HFFc6 (cell line): ENCODE results near the gene HOXD8. TPM values are rescaled to one million over a fixed set of nuclear protein-coding genes. Genes with fewer than 3 reads are reported as not detected.

Source experiments
- DNase-seq: peaks from one replicate; pipeline ENCODE4 v3.0.0-alpha.2; 2018
- H3K27ac Mint-ChIP-seq: 2 replicates; pipeline ENCODE4 v1.8.0; 2020; ENCODE audit warnings: mild to moderate bottlenecking, mixed read lengths
- H3K27me3 Mint-ChIP-seq: 2 replicates; pipeline ENCODE4 v1.8.0; 2021; ENCODE audit warnings: mild to moderate bottlenecking, moderate library complexity, mixed read lengths; ENCODE audit not compliant: insufficient read depth
- H3K36me3 Mint-ChIP-seq: 2 replicates; pipeline ENCODE4 v1.8.0; 2021; ENCODE audit warnings: low read depth, mixed read lengths
- H3K4me1 Mint-ChIP-seq: 2 replicates; pipeline ENCODE4 v1.8.0; 2020; ENCODE audit warnings: low read depth, mixed read lengths
- H3K4me3 Mint-ChIP-seq: 2 replicates; pipeline ENCODE4 v1.8.0; 2020; ENCODE audit warnings: mild to moderate bottlenecking, moderate library complexity, mixed read lengths
- H3K9me3 Mint-ChIP-seq: 2 replicates; pipeline ENCODE4 v1.8.0; 2020; ENCODE audit warnings: mild to moderate bottlenecking, mixed read lengths
- total RNA-seq, 6 experiments: library from RNA; stranded (reverse); fragmentation: NEBNext Ultra II Directional; extraction: Animal tissue kit (Norgen Biotek cat#: 25700); gene quantifications; 2 replicates in 1 of 6; 3 replicates in 5 of 6; pipeline ENCODE4 v1.2.3, GENCODE V29; 2021
- TF ChIP-seq, protein P1 (sequence below): fragments of 200-600 bp; sonication (generic); IDR thresholded peaks from 2 replicates; pipeline ENCODE4 v1.5.0; 2021; ENCODE audit warnings: antibody characterized with exemption, mild to moderate bottlenecking

The HOXD8 gene
- total RNA-seq, 6 experiments from 2014 or later, result 2.3 to 5.1 (median 4.6) TPM

DNA sequence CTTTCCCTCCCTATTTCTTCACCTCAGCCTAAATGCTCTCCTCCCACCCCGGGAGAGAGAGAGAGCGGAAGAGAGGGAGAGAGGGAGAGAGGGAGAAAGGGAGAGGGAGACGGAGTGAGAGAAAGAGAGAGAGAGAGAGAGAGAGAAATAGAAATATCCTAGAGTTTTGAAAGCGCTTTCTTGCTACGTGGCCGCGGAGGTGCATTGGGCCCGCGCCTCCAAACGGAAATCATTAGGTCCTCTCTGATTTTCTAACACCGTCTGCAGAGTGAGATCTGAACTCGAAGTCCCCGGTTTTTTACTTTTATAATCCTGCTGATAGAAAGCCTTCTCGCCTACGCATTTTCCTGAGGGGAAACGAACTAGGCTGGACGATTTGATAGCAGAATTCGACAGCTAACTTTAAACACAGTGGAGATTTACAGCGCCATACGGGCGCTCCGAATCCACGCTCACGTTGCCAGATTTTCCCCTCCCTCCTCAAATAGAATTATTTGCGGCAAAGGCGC, 44.8 kb upstream of the HOXD8 start:
- Mint-ChIP-seq H3K4me1 (peaks cover 15% of the 10 kb centered on the region), H3K4me3 (peak overlapping the region; percentile 44), H3K27ac (no peak overlapping the region), H3K27me3 (peaks cover 53% of the 10 kb centered on the region), H3K36me3 (peaks cover 12% of the 10 kb centered on the region), H3K9me3 (peaks cover 30% of the 10 kb centered on the region)
- DNase-seq, result no peak
- TF ChIP-seq, protein P1, sequence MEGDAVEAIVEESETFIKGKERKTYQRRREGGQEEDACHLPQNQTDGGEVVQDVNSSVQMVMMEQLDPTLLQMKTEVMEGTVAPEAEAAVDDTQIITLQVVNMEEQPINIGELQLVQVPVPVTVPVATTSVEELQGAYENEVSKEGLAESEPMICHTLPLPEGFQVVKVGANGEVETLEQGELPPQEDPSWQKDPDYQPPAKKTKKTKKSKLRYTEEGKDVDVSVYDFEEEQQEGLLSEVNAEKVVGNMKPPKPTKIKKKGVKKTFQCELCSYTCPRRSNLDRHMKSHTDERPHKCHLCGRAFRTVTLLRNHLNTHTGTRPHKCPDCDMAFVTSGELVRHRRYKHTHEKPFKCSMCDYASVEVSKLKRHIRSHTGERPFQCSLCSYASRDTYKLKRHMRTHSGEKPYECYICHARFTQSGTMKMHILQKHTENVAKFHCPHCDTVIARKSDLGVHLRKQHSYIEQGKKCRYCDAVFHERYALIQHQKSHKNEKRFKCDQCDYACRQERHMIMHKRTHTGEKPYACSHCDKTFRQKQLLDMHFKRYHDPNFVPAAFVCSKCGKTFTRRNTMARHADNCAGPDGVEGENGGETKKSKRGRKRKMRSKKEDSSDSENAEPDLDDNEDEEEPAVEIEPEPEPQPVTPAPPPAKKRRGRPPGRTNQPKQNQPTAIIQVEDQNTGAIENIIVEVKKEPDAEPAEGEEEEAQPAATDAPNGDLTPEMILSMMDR, result no peak

DNA sequence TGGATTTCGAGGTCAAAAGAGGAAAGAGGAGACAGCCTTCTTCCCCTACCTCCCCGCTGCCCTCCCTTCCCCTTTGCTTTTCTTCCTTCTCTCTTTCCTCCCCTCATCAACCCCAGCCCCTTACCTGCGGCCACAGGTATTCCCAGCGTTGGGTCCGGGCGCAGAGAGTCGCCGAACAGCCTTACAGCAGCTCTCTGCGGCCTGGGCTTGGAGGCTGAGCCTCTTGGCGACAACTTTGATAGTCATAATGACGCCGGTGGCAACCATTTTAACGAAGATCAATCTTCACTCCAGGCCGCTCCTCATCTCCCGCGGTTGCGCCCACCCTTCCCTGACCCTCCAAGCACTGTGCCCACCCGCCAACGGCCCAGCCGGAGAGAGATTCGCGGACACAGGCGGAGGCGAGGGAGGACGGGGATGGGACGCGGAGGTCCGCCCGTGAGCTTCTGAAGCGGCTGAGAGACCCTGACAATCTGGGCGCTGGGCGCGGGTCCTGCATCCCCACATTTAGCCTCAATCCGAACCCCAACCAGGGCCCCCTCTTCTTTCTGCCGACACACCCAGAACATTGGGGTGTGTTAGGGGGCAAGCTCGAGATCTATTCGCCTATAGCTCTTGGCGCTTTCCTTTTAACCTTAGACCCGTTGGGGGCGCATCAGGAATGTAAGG, 44.3 kb upstream of the HOXD8 start:
- peaks cover 12% of the 10 kb centered on the region for H3K36me3 Mint-ChIP-seq

DNA sequence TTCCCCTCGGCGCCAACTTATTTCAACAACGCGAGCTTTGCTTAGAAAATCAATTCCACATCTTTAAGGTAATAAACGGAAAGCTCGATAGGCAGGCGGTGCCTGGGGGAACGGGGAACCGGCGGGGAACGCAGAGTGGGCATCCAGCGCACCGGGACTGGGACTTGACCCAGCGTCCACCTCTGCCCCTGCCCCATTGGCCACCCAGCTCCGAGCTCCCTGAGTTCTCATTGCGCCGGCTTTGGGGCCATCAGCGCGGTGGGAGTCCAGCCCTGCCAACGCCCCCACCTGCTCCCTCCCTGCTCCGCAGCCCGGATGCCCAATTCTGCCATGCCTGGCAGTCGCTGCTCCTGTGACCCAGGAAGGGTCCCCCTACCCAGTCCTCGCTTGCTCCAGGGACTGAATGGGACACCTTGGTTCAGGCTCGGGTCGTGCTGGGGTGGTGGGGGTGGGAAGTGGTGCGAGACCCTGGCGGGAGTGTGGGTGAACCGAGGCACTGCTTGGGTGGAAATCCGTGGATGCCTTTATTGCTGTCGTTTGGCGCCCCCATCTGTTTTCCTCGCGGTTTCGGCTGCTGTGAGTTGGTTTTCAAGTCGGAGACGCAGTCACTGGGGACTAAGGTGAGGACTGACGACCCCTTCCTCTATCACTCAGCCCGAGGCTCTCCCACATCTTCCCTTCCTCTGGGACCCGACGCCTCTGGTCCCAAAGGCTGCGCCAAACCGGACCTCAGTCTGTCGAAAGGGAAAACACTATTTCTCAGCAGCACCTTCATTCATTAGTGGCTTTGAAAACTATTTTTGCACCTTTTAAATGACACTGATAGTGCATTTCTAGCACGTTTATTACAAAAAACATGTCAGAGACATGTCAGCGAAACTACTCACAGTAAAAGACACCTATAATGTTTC, 43.4 kb upstream of the HOXD8 start:
- no peak for DNase-seq
- TF ChIP-seq, protein P1, result peak; percentile 74
- Mint-ChIP-seq H3K36me3 (peaks cover 10% of the 10 kb centered on the region), H3K4me1 (peaks cover 15% of the 10 kb centered on the region), H3K9me3 (peaks cover 27% of the 10 kb centered on the region), H3K27me3 (peaks cover 60% of the 10 kb centered on the region), H3K4me3 (peak overlapping the region; percentile 39; the same call in 1 of the 2 replicates), H3K27ac (no peak overlapping the region)

More for the DNA sequence above, 44.3 kb upstream of the HOXD8 start:
- H3K4me3 Mint-ChIP-seq, result peak overlapping the region; percentile 31
- H3K4me1 Mint-ChIP-seq, result peaks cover 15% of the 10 kb centered on the region
- H3K27ac Mint-ChIP-seq, result no peak overlapping the region
- TF ChIP-seq, protein P1, result no peak
- peaks cover 58% of the 10 kb centered on the region for H3K27me3 Mint-ChIP-seq
- no peak for DNase-seq
- H3K9me3 Mint-ChIP-seq, result peaks cover 30% of the 10 kb centered on the region

DNA sequence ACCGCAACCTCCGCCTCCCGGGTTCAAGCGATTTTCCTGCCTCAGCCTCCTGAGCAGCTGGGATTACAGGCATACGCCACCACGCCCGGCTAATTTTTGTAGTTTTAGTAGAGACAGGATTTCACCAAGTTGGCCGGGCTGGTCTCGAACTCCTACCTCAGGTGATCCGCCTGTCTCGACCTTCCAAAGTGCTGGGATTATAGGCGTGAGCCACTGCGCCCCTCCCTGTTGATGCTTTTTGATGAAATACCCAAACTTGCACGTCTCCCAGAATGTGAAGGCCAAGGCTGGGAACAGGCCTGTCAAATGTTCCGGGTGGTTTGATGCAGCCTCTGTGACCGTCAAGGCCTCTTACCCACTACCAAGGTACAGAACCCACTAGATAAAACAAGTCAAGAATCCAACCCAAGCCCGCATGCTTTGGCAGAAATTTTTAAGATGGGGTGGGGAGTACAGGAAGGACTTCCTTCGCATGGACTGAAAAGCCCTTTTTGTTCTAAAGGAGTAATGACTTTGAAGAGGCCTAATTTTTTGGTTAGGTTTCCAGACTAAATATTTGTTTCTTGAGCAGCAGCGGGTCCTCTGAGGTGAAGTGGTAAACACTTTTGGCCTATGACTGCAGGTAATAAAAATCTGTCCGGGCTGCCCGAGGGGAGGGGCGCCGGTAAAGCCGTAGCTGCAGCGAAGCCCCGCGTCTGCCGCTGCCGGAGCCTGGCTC, 42.0 kb upstream of the HOXD8 start:
- Mint-ChIP-seq H3K4me3 (peak overlapping the region; percentile 90), H3K36me3 (peaks cover 4% of the 10 kb centered on the region; the same call in 1 of the 2 replicates), H3K27me3 (peaks cover 58% of the 10 kb centered on the region), H3K27ac (no peak overlapping the region), H3K9me3 (peaks cover 15% of the 10 kb centered on the region), H3K4me1 (peaks cover 15% of the 10 kb centered on the region)
- DNase-seq, result no peak
- TF ChIP-seq, protein P1, result no peak
